DOHH2 (cell line): ENCODE measurements around the gene TMEM151A.

ENCODE experiments used
- H3F3A ChIP-seq: fragments of 200-600 bp; sonication (generic), shearing (Covaris generic); 2 replicates; pipeline ENCODE4 v1.6.0; 2016; ENCODE audit warnings: antibody characterized with exemption, mild to moderate bottlenecking; ENCODE audit not compliant: control insufficient read depth, insufficient read depth
- H3K27ac ChIP-seq: fragments of 200-600 bp; sonication (generic); 2 replicates; pipeline ENCODE4 v1.5.1; 2014; ENCODE audit warnings: low read depth, mild to moderate bottlenecking, low read length, moderate library complexity
- H3K27me3 ChIP-seq: fragments of 200-600 bp; sonication (generic); 2 replicates; pipeline ENCODE4 v1.6.1; 2014; ENCODE audit warnings: mild to moderate bottlenecking, low read length, mixed read lengths; ENCODE audit not compliant: control insufficient read depth
- H3K36me3 ChIP-seq: fragments of 200-600 bp; sonication (generic); 2 replicates; pipeline ENCODE4 v1.6.1; 2014; ENCODE audit warnings: mild to moderate bottlenecking, low read length, moderate library complexity, mixed read lengths; ENCODE audit not compliant: control insufficient read depth
- H3K4me1 ChIP-seq: fragments of 200-600 bp; sonication (generic); 2 replicates; pipeline ENCODE4 v1.6.1; 2014; ENCODE audit warnings: mild to moderate bottlenecking, low read length, mixed read lengths; ENCODE audit not compliant: control insufficient read depth
- H3K4me2 ChIP-seq: fragments of 200-600 bp; sonication (generic); 2 replicates; pipeline ENCODE4 v1.6.0; 2014; ENCODE audit warnings: mild to moderate bottlenecking, low read length, moderate library complexity
- H3K4me3 ChIP-seq: fragments of 200-600 bp; sonication (generic); 2 replicates; pipeline ENCODE4 v1.5.1; 2014; ENCODE audit warnings: mild to moderate bottlenecking, low read length, mixed read lengths
- H3K79me2 ChIP-seq: fragments of 200-600 bp; sonication (generic); 2 replicates; pipeline ENCODE4 v1.6.1; 2014; ENCODE audit warnings: mild to moderate bottlenecking, low read length, mixed read lengths; ENCODE audit not compliant: control insufficient read depth
- H3K9me2 ChIP-seq: fragments of 200-600 bp; sonication (generic); replicated peaks from 2 replicates; pipeline ENCODE4 v1.6.1; 2014; ENCODE audit warnings: mild to moderate bottlenecking, low read length, mixed read lengths; ENCODE audit not compliant: control insufficient read depth
- H3K9me3 ChIP-seq: fragments of 200-600 bp; sonication (generic); 2 replicates; pipeline ENCODE4 v1.6.1; 2014; ENCODE audit warnings: antibody characterized with exemption, low read length, mixed read lengths; ENCODE audit not compliant: control insufficient read depth, insufficient read depth
- H4K20me1 ChIP-seq: fragments of 200-600 bp; sonication (generic); 2 replicates; pipeline ENCODE4 v1.6.0; 2014; ENCODE audit warnings: low read depth, mild to moderate bottlenecking, antibody characterized with exemption, low read length, moderate library complexity; ENCODE audit not compliant: control insufficient read depth, insufficient read depth
- EZH2phosphoT487 ChIP-seq: fragments of 200-600 bp; sonication (generic); IDR thresholded peaks from 2 replicates; pipeline ENCODE4 v1.6.1; 2017; ENCODE audit warnings: borderline replicate concordance, mild to moderate bottlenecking, antibody characterized with exemption, low read length, moderate library complexity, mixed read lengths
- TF ChIP-seq, protein P1 (sequence below): fragments of 200-600 bp; sonication (generic); IDR thresholded peaks from one replicate; pipeline ENCODE4 v1.5.1; 2014; ENCODE audit warnings: antibody characterized with exemption, mild to moderate bottlenecking, low read depth, low read length; ENCODE audit not compliant: poor library complexity, severe bottlenecking

TMEM151A gene

DNA sequence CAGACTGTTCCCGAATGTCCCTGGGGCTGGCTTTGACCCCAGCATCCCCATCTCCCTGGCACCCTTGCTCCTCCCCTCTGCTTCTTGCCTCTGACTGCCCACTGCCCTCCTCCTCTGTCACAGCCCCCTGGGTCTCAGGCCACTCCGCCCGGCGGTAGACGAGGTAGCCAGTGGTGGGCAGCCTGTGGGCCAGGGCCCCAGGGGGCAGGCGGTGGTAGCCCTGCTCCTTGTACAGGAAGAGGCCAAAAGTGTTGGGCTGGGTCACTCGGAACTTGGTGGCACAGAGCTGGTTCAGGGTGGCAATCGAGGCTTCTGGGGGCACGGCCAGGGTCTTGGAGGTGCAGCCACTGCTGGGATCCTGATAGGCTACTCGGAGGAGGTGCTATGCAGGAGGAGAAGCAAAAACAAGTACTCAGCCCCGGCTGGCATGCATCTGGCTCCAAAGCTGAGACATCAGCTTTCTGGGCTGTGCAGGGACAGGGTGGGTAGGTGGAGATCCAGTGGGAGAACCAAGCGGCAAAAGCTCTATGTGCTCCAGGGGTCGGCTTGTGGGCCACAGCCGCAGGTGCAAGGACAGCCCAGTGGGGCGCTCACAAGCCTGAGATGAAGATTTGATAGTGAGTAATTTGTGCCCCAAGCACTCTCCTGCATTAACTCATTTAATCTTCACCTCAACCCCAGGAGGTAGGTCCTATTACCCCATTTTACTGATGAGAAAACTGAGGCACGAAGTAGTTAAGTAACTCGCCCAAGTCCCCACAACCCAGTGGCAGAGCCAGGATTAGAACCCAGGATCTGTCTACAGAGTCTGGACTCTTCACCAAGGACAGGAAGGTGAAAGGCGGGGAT is 40.9 kb downstream of the TMEM151A start:
- no peaks in the 10 kb centered on the region for H4K20me1 ChIP-seq
- H3K9me3 ChIP-seq: no peaks in the 10 kb centered on the region
- H3F3A ChIP-seq: no peaks in the 10 kb centered on the region
- TF ChIP-seq EZH2phosphoT487: no peak
- TF ChIP-seq, protein P1, sequence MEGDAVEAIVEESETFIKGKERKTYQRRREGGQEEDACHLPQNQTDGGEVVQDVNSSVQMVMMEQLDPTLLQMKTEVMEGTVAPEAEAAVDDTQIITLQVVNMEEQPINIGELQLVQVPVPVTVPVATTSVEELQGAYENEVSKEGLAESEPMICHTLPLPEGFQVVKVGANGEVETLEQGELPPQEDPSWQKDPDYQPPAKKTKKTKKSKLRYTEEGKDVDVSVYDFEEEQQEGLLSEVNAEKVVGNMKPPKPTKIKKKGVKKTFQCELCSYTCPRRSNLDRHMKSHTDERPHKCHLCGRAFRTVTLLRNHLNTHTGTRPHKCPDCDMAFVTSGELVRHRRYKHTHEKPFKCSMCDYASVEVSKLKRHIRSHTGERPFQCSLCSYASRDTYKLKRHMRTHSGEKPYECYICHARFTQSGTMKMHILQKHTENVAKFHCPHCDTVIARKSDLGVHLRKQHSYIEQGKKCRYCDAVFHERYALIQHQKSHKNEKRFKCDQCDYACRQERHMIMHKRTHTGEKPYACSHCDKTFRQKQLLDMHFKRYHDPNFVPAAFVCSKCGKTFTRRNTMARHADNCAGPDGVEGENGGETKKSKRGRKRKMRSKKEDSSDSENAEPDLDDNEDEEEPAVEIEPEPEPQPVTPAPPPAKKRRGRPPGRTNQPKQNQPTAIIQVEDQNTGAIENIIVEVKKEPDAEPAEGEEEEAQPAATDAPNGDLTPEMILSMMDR: no peak
- no peaks in the 10 kb centered on the region for H3K27me3 ChIP-seq
- H3K4me2 ChIP-seq: no peak overlapping the region
- no peaks in the 10 kb centered on the region for H3K9me2 ChIP-seq
- peaks cover 24% of the 10 kb centered on the region for H3K4me1 ChIP-seq
- no peaks in the 10 kb centered on the region for H3K79me2 ChIP-seq
- peaks cover 9% of the 10 kb centered on the region for H3K36me3 ChIP-seq
- H3K27ac ChIP-seq: no peak overlapping the region
- H3K4me3 ChIP-seq: no peak overlapping the region

- peaks cover 17% of the 10 kb centered on the region for H3K4me1 ChIP-seq
- no peak overlapping the region for H3K4me2 ChIP-seq
- H4K20me1 ChIP-seq: no peaks in the 10 kb centered on the region
These were observed 41.7 kb downstream of the TMEM151A start for GRCh38 chr11:66333220-66333877.

GRCh38 chr11:66333896-66334604 is 42.4 kb downstream of the TMEM151A start:
- peaks cover 10% of the 10 kb centered on the region for H3K4me1 ChIP-seq
- TF ChIP-seq, protein P1: no peak
- no peak for TF ChIP-seq EZH2phosphoT487
- H3F3A ChIP-seq: no peaks in the 10 kb centered on the region
- no peak overlapping the region for H3K4me2 ChIP-seq
- peaks cover 18% of the 10 kb centered on the region for H3K36me3 ChIP-seq
- H3K27me3 ChIP-seq: no peaks in the 10 kb centered on the region
- H3K9me3 ChIP-seq: no peaks in the 10 kb centered on the region
- no peak overlapping the region for H3K27ac ChIP-seq
- H3K79me2 ChIP-seq: no peaks in the 10 kb centered on the region
- H3K4me3 ChIP-seq: no peak overlapping the region
- H3K9me2 ChIP-seq: no peaks in the 10 kb centered on the region
- H4K20me1 ChIP-seq: no peaks in the 10 kb centered on the region

More at GRCh38 chr11:66333220-66333877, 41.7 kb downstream of the TMEM151A start:
- Histone ChIP-seq H3K9me3 (no peaks in the 10 kb centered on the region), H3K4me3 (no peak overlapping the region), H3K79me2 (no peaks in the 10 kb centered on the region), H3K36me3 (peaks cover 11% of the 10 kb centered on the region), H3F3A (no peaks in the 10 kb centered on the region), H3K9me2 (no peaks in the 10 kb centered on the region), H3K27ac (no peak overlapping the region), H3K27me3 (no peaks in the 10 kb centered on the region)
- TF ChIP-seq EZH2phosphoT487: no peak
- TF ChIP-seq, protein P1: no peak
